Tibial nerve (tissue), 4 donors: ENCODE measurements around the gene WFDC8.

Experiments
- EP300 ChIP-seq, 2 donors: sonication (generic); formaldehyde crosslinking; IDR thresholded peaks; one replicate each; pipeline ENCODE4 v1.6.1; 2017; ENCODE audit warnings: antibody characterized with exemption in 2 of 2, mild to moderate bottlenecking in 1 of 2
- POLR2A ChIP-seq, 2 donors: fragments of 450-650 bp; IDR thresholded peaks; one replicate each; pipeline ENCODE4 v1.6.1; 2017; ENCODE audit warnings: antibody characterized with exemption in 2 of 2, mild to moderate bottlenecking in 2 of 2, moderate library complexity in 2 of 2
- TF ChIP-seq, protein P1 (sequence below), 5 experiments: fragments of 200-600 bp in 3 of 5; fragments of 450-650 bp in 2 of 5; sonication (generic) in 3 of 5; IDR thresholded peaks; one replicate each; pipeline ENCODE4 v1.5.1; 2016 to 2019; ENCODE audit warnings: antibody characterized with exemption in 5 of 5, mild to moderate bottlenecking in 3 of 5, moderate library complexity in 2 of 5

DNA sequence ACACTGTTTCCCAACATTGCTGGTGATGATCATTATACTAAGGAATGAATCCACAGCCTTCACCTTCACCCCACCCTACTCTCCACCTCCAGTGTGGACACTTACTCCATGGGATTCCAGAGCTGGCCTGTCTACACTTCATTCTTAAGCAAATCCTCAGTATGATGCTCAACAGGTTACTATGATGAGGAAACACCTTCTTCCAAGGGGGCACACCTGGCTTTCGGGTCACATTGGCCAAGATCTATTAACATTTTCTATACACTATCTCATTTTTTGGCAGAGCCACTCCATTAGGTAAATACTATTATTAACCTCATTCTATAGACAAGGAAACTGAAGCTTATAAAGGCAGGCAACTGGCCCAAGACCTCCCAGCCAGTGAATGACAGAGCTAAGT is 23.9 kb downstream of the WFDC8 start:
- TF ChIP-seq, protein P1, sequence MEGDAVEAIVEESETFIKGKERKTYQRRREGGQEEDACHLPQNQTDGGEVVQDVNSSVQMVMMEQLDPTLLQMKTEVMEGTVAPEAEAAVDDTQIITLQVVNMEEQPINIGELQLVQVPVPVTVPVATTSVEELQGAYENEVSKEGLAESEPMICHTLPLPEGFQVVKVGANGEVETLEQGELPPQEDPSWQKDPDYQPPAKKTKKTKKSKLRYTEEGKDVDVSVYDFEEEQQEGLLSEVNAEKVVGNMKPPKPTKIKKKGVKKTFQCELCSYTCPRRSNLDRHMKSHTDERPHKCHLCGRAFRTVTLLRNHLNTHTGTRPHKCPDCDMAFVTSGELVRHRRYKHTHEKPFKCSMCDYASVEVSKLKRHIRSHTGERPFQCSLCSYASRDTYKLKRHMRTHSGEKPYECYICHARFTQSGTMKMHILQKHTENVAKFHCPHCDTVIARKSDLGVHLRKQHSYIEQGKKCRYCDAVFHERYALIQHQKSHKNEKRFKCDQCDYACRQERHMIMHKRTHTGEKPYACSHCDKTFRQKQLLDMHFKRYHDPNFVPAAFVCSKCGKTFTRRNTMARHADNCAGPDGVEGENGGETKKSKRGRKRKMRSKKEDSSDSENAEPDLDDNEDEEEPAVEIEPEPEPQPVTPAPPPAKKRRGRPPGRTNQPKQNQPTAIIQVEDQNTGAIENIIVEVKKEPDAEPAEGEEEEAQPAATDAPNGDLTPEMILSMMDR (IDR thresholded peaks at IDR 0.05) = no peak
- TF ChIP-seq POLR2A (IDR thresholded peaks at IDR 0.05) (no peak), EP300 (IDR thresholded peaks at IDR 0.05) (no peak)
